OCI-LY7 (cell line): ENCODE results near the gene ATMIN. TPM values are rescaled to one million over a fixed set of nuclear protein-coding genes. Genes with fewer than 3 reads are reported as not detected.

Source experiments
- BruUV-seq: library from RNA; stranded (reverse); fragments of 400-500 nt; replicated peaks from 2 replicates; lab custom pipeline; 2021; lab: Mats Ljungman, UMichigan
- CTCF ChIA-PET: fragments of 300-600 bp; sonication (Branson Sonifier 250); formaldehyde crosslinking; loops from one replicate; lab custom pipeline; 2022; ENCODE audit warnings: antibody characterized with exemption; ENCODE audit not compliant: unreplicated experiment; lab: Charles Lee
- POLR2A ChIA-PET: fragments of 300-600 bp; sonication (Branson Sonifier 250); formaldehyde crosslinking; loops from one replicate; lab custom pipeline; 2022; ENCODE audit warnings: antibody characterized with exemption; lab: Charles Lee
- DNase-seq: peaks from one replicate; pipeline ENCODE4 v3.0.0-alpha.2; 2015; ENCODE audit warnings: low spot score
- H2AFZ ChIP-seq: fragments of 200-600 bp; sonication (generic), shearing (Covaris generic); 2 replicates; pipeline ENCODE4 v1.6.1; 2014; ENCODE audit warnings: mild to moderate bottlenecking, antibody characterized with exemption, low read length, moderate library complexity
- H3K27ac ChIP-seq: fragments of 200-600 bp; sonication (generic); 2 replicates; pipeline ENCODE4 v1.5.1; 2014; ENCODE audit warnings: mixed run types, low read depth, mild to moderate bottlenecking, moderate library complexity, low read length, inconsistent platforms; ENCODE audit not compliant: poor library complexity, severe bottlenecking
- H3K36me3 ChIP-seq: fragments of 200-600 bp; sonication (generic); 2 replicates; pipeline ENCODE4 v1.6.1; 2014; ENCODE audit warnings: mild to moderate bottlenecking, antibody characterized with exemption, low read length, moderate library complexity, mixed read lengths; ENCODE audit not compliant: insufficient read depth
- H3K4me1 ChIP-seq: fragments of 200-600 bp; sonication (generic); 2 replicates; pipeline ENCODE4 v1.5.1; 2014; ENCODE audit warnings: mild to moderate bottlenecking, low read length; ENCODE audit not compliant: insufficient read depth, poor library complexity, severe bottlenecking
- H3K4me2 ChIP-seq: fragments of 200-600 bp; sonication (generic); 2 replicates; pipeline ENCODE4 v1.6.1; 2014; ENCODE audit warnings: mild to moderate bottlenecking, low read length
- H3K4me3 ChIP-seq: fragments of 200-600 bp; sonication (generic); 2 replicates; pipeline ENCODE4 v1.5.1; 2014; ENCODE audit warnings: mild to moderate bottlenecking, low read depth, low read length; ENCODE audit not compliant: poor library complexity, severe bottlenecking
- H3K79me2 ChIP-seq: fragments of 200-600 bp; sonication (generic); 2 replicates; pipeline ENCODE4 v1.6.1; 2016; ENCODE audit warnings: low read depth, mild to moderate bottlenecking, low read length, moderate library complexity, mixed read lengths; ENCODE audit not compliant: insufficient read depth
- H3K9me2 ChIP-seq: fragments of 200-600 bp; sonication (generic); 2 replicates; pipeline ENCODE4 v1.6.1; 2016; ENCODE audit warnings: mild to moderate bottlenecking, low read length, mixed read lengths; ENCODE audit not compliant: insufficient read depth
- H3K9me3 ChIP-seq: fragments of 200-600 bp; sonication (generic); 2 replicates; pipeline ENCODE4 v1.6.1; 2014; ENCODE audit warnings: mild to moderate bottlenecking, mixed run types, low read length, mixed read lengths
- H4K20me1 ChIP-seq: fragments of 200-600 bp; sonication (generic); 2 replicates; pipeline ENCODE4 v1.6.1; 2014; ENCODE audit warnings: mild to moderate bottlenecking, antibody characterized with exemption, low read length, moderate library complexity, mixed read lengths; ENCODE audit not compliant: insufficient read depth
- CTCF ChIP-seq: fragments of 200-600 bp; sonication (generic); conservative IDR thresholded peaks from 2 replicates; pipeline ENCODE4 v1.5.1; 2014; ENCODE audit warnings: mild to moderate bottlenecking, antibody characterized with exemption, low read length, moderate library complexity, mixed read lengths
- EZH2phosphoT487 ChIP-seq: fragments of 200-600 bp; sonication (generic); IDR thresholded peaks from 2 replicates; pipeline ENCODE4 v1.6.1; 2018; ENCODE audit warnings: low read depth, borderline replicate concordance, mild to moderate bottlenecking, mixed run types, antibody characterized with exemption, low read length, moderate library complexity, mixed read lengths
- intact Hi-C: fragments of 100-400 bp; cut with micrococcal nuclease; formaldehyde crosslinking; loops from one replicate; pipeline ENCODE4 v1.10.0; 2022; ENCODE audit not compliant: unreplicated experiment
- total RNA-seq, 2 experiments: library from RNA; depleted of rRNA in 1 of 2; stranded (reverse); fragments of >200 nt in 1 of 2; shearing (Covaris generic) in 1 of 2; gene quantifications; 2 replicates each; pipeline ENCODE4 v1.2.3, GENCODE V29; 2014 to 2022

The ATMIN gene
- total RNA-seq, 2 experiments from 2014 or later: 15.0 to 23.7 TPM

DNA sequence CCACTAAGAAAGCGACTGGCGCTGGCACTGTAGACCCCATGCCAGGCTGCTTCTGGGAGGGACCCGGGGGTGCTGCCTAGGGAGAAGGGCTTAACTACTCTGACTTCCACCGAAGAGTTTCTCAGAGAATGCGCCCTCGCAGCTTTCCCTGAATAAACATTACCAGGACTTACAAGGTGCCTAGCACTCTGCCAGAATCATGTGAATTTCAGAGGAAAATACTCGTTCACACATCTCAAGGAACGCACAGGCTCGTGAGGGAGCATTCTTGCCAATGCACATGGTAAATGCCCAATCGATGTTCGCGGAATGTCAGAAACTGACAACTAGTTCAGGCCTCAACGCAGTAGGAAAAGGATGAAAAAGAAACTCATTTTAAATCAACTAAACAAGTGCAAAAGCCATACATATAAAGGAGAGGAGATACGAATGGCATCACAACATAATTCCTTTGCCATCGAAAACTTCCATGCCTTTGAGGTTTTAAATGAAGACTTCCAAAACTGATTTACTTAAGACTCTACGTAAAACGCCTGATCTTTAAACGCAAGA, 30.0 kb upstream of the ATMIN start:
- TF ChIP-seq CTCF (no peak), EZH2phosphoT487 (no peak)
- Histone ChIP-seq H3K4me2 (peak overlapping the region; percentile 95), H3K9me2 (no peaks in the 10 kb centered on the region), H3K4me3 (peak overlapping the region; percentile 75), H4K20me1 (peaks cover 42% of the 10 kb centered on the region), H3K36me3 (peaks cover 25% of the 10 kb centered on the region), H3K27ac (peak overlapping the region; percentile 86), H3K79me2 (peaks cover 92% of the 10 kb centered on the region), H3K9me3 (no peaks in the 10 kb centered on the region), H2AFZ (no peak overlapping the region; the same call in 1 of the 2 replicates), H3K4me1 (peaks cover 32% of the 10 kb centered on the region)
- DNase-seq: no peak
- POLR2A ChIA-PET: interaction anchor here (0.9 kb wide), 1 partner anchor 13 kb away, joined by 4 read pairs; no protein-coding TSS in a partner anchor
- intact Hi-C loops: loop anchor here (1.0 to 10.0 kb wide), 3 partner anchors 71 to 729 kb away; partner anchors contain the start of gene GCSH
- BruUV-seq: TSS peak; percentile 58
- CTCF ChIA-PET: no interaction called here

- peak overlapping the region; percentile 56 for H2AFZ ChIP-seq
- peaks cover 32% of the 10 kb centered on the region for H3K4me1 ChIP-seq
- no peaks in the 10 kb centered on the region for H3K9me2 ChIP-seq
- peaks cover 92% of the 10 kb centered on the region for H3K79me2 ChIP-seq
- ChIA-PET CTCF (no interaction called here), POLR2A (interaction anchor here (0.7 to 1.4 kb wide), 2 partner anchors 9 to 92 kb away, joined by 5 to 6 read pairs; no protein-coding TSS in a partner anchor)
- no TSS peak for BruUV-seq
- peaks cover 27% of the 10 kb centered on the region for H3K36me3 ChIP-seq
- H3K4me2 ChIP-seq: peak overlapping the region; percentile 95
- peaks cover 42% of the 10 kb centered on the region for H4K20me1 ChIP-seq
- no peak for TF ChIP-seq CTCF
- no peak for TF ChIP-seq EZH2phosphoT487
- H3K27ac ChIP-seq: peak overlapping the region; percentile 86
- no peaks in the 10 kb centered on the region for H3K9me3 ChIP-seq
- DNase-seq: peak; percentile 73
- peak overlapping the region; percentile 75 for H3K4me3 ChIP-seq
- intact Hi-C loops: loop anchor here (1.0 to 10.0 kb wide), 3 partner anchors 70 to 728 kb away; partner anchors contain the start of gene GCSH
These were observed 29.3 kb upstream of the ATMIN start for GRCh38 chr16:81006211-81006812.
